ENCODE measurements around the gene RAB5IF. TPM values are rescaled to one million over a fixed set of nuclear protein-coding genes. Genes with fewer than 3 reads are reported as not detected.
"Not testable (repeated sequence)": the region's sequence is repeated elsewhere in the genome, so short reads cannot be mapped to it uniquely, and the experiment has no call there.

Gene RAB5IF
- total and polyA plus RNA-seq, 2 donors (not counting 1 experiment from before 2014, with no cell fraction given), result 41.4 to 69.4 TPM

DNA sequence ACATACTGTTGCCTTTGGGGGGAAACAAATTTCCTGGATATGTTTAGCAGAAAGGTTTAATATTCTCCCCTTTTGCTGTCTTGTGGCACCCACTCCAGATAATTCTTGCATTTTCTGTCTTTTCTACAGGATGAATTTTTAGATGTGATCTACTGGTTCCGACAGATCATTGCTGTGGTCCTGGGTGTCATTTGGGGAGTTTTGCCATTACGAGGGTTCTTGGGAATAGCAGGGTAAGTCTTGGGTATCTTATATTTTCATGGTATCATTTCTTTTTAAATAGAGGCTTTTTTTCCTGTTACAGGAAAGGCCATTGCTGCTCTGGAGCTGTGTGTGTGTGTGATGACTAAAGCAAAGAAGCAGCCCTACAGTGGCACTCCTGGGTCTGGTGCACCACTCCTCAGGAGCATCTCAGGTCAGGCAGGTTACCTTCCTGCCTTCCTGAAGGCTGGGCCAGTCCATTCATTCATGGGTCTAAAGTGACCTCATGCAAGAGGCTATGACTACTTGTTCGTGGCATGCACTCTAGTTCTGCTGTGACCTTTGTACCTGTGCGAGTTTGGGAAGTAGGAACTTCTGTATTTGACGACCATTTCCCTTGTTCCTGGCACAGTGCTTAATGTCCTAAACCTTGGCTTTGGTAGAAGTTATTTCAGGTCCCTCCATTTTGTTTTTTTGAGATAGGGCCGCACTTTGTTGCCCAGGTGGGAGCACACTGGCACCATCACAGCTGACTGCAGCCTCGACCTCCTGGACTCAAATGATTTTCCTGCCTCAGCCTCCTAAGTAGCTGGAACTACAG, 2.2 kb downstream of the RAB5IF start:
- no peak overlapping the region for H3K4me3 ChIP-seq (ENCODE audit: control extremely low read depth in 1 of 5, extremely low read depth in 1 of 5, insufficient read depth in 1 of 5, low read depth in 2 of 5, low read length in 4 of 5)
- peaks cover 2 to 40% of the 10 kb centered on the region in 2 experiments for H3K36me3 ChIP-seq (replicated peaks in 1 of 2; ENCODE audit: control extremely low read depth in 1 of 2, control insufficient read depth in 1 of 2, extremely low read depth in 1 of 2, insufficient read depth in 2 of 2, low read length in 1 of 2)
- H3K9me3 ChIP-seq (ENCODE audit: control extremely low read depth in 1 of 3, control insufficient read depth in 2 of 3, insufficient read depth in 1 of 3, low read length in 2 of 3), result no peaks in the 10 kb centered on the region
- no peaks in the 10 kb centered on the region for H3K27me3 ChIP-seq (replicated peaks in 1 of 4; ENCODE audit: control extremely low read depth in 1 of 4, control insufficient read depth in 3 of 4, insufficient read depth in 4 of 4, low read length in 3 of 4)
- peaks cover 40% of the 10 kb centered on the region for H3K79me2 ChIP-seq (ENCODE audit: control insufficient read depth, insufficient read depth, low read length)
- ATAC-seq (ENCODE audit: low read depth) (no peak), DNase-seq (no peak)
- H2AFZ ChIP-seq (ENCODE audit: insufficient read depth, low read depth, low read length, poor library complexity, severe bottlenecking), result no peak overlapping the region
- ChIA-PET CTCF (interaction anchor here (5.1 kb wide), 1 partner anchor 35 kb away, joined by 63 read pairs; the partner anchor contains the start of gene TGIF2), POLR2A (interaction anchor here (0.7 kb wide), 1 partner anchor 11 kb away, joined by 7 read pairs; no protein-coding TSS in a partner anchor)
- peaks cover 19 to 31% of the 10 kb centered on the region in 2 donors for H3K4me1 ChIP-seq (ENCODE audit: control insufficient read depth in 2 of 2, insufficient read depth in 2 of 2, low read length in 2 of 2)
- 96% methylated on average over 5 of the region's 7 CpGs for WGBS (ENCODE audit: insufficient coverage)
- no peak overlapping the region for H3K27ac ChIP-seq (ENCODE audit: low read length in 2 of 2)
- peak overlapping the region; percentile 81 for H3K4me2 ChIP-seq (replicated peaks; ENCODE audit: low read depth, low read length, poor library complexity, severe bottlenecking)
- Mint-ChIP-seq H3K4me3 (peak overlapping the region; percentile 69), H3K27ac (peak overlapping the region; percentile 61), H3K9me3 (ENCODE audit: insufficient read depth) (no peaks in the 10 kb centered on the region), H3K27me3 (no peaks in the 10 kb centered on the region), H3K4me1 (peaks cover 37% of the 10 kb centered on the region)
- no peak for TF ChIP-seq EZH2 (IDR thresholded peaks at IDR 0.05; ENCODE audit: borderline replicate concordance, insufficient read depth, low read depth, low read length, poor library complexity, severe bottlenecking)
- TF ChIP-seq, protein P1, sequence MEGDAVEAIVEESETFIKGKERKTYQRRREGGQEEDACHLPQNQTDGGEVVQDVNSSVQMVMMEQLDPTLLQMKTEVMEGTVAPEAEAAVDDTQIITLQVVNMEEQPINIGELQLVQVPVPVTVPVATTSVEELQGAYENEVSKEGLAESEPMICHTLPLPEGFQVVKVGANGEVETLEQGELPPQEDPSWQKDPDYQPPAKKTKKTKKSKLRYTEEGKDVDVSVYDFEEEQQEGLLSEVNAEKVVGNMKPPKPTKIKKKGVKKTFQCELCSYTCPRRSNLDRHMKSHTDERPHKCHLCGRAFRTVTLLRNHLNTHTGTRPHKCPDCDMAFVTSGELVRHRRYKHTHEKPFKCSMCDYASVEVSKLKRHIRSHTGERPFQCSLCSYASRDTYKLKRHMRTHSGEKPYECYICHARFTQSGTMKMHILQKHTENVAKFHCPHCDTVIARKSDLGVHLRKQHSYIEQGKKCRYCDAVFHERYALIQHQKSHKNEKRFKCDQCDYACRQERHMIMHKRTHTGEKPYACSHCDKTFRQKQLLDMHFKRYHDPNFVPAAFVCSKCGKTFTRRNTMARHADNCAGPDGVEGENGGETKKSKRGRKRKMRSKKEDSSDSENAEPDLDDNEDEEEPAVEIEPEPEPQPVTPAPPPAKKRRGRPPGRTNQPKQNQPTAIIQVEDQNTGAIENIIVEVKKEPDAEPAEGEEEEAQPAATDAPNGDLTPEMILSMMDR (IDR thresholded peaks at IDR 0.05), result no peak
- no peak overlapping the region for H3K9ac ChIP-seq (ENCODE audit: low read length)
- intact Hi-C loops (cut with micrococcal nuclease), result loop anchor here (10.0 kb wide), 1 partner anchor 567 kb away; the partner anchor contains the start of genes MROH8 and RPN2
- peaks cover 12% of the 10 kb centered on the region for H4K20me1 ChIP-seq (ENCODE audit: control insufficient read depth, insufficient read depth, low read length, poor library complexity, severe bottlenecking)

DNA sequence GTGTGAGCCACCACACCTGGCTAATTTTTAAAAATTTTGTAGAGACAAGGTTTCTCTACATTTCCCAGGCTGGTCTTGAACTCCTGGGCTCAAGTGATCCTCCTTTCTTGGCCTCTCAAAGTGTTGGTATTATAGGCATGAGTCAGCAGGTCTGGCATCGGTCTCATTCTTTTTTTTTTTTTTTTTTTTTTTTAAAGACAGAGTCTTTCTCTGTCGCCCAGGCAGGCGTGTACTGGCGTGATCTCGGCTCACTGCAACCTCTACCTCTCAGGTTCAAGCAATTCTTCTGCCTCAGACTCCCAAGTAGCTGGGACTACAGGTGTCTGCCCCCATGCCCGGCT, 2.8 kb downstream of the RAB5IF start:
- WGBS (ENCODE audit: insufficient coverage), result 93% methylated on average over 5 of the region's 6 CpGs
- not testable (repeated sequence) for H2AFZ ChIP-seq (ENCODE audit: insufficient read depth, low read depth, low read length, poor library complexity, severe bottlenecking); H3K9ac ChIP-seq (ENCODE audit: low read length); H3K9me3 Mint-ChIP-seq (ENCODE audit: insufficient read depth); ATAC-seq (ENCODE audit: low read depth); H3K4me3 Mint-ChIP-seq; H3K4me3 ChIP-seq (ENCODE audit: control extremely low read depth in 1 of 5, extremely low read depth in 1 of 5, insufficient read depth in 1 of 5, low read depth in 2 of 5, low read length in 4 of 5); H3K4me2 ChIP-seq (replicated peaks; ENCODE audit: low read depth, low read length, poor library complexity, severe bottlenecking); H3K9me3 ChIP-seq (ENCODE audit: control extremely low read depth in 1 of 3, control insufficient read depth in 2 of 3, insufficient read depth in 1 of 3, low read length in 2 of 3); H3K27ac Mint-ChIP-seq; DNase-seq; H3K27me3 ChIP-seq (replicated peaks in 1 of 4; ENCODE audit: control extremely low read depth in 1 of 4, control insufficient read depth in 3 of 4, insufficient read depth in 4 of 4, low read length in 3 of 4); H3K27me3 Mint-ChIP-seq; H3K27ac ChIP-seq (ENCODE audit: low read length in 2 of 2)
- H3K4me1 Mint-ChIP-seq, result peaks cover 37% of the 10 kb centered on the region
- POLR2A ChIA-PET, result interaction anchor here (0.7 kb wide), 1 partner anchor 41 kb away, joined by 11 read pairs; no protein-coding TSS in a partner anchor
- intact Hi-C loops (cut with micrococcal nuclease), result loop anchor here (10.0 kb wide), 1 partner anchor 566 kb away; the partner anchor contains the start of genes MROH8 and RPN2
- peaks cover 19 to 31% of the 10 kb centered on the region in 2 donors for H3K4me1 ChIP-seq (ENCODE audit: control insufficient read depth in 2 of 2, insufficient read depth in 2 of 2, low read length in 2 of 2)
- peaks cover 2 to 45% of the 10 kb centered on the region in 2 experiments for H3K36me3 ChIP-seq (replicated peaks in 1 of 2; ENCODE audit: control extremely low read depth in 1 of 2, control insufficient read depth in 1 of 2, extremely low read depth in 1 of 2, insufficient read depth in 2 of 2, low read length in 1 of 2)
- CTCF ChIA-PET, result interaction anchor here (1.1 kb wide), 1 partner anchor 255 kb away, joined by 4 read pairs; a partner anchor contains a TSS
- H3K79me2 ChIP-seq (ENCODE audit: control insufficient read depth, insufficient read depth, low read length), result peaks cover 40% of the 10 kb centered on the region
- peaks cover 12% of the 10 kb centered on the region for H4K20me1 ChIP-seq (ENCODE audit: control insufficient read depth, insufficient read depth, low read length, poor library complexity, severe bottlenecking)
